ENCODE measurements around the gene DHRS3. TPM values are rescaled to one million over a fixed set of nuclear protein-coding genes. Genes with fewer than 3 reads are reported as not detected.

Gene DHRS3
- total RNA-seq, 5 donors from 2014 or later (not counting 1 experiment from before 2014, with no cell fraction given) = 56.4 to 107 (median 90.8) TPM

DNA sequence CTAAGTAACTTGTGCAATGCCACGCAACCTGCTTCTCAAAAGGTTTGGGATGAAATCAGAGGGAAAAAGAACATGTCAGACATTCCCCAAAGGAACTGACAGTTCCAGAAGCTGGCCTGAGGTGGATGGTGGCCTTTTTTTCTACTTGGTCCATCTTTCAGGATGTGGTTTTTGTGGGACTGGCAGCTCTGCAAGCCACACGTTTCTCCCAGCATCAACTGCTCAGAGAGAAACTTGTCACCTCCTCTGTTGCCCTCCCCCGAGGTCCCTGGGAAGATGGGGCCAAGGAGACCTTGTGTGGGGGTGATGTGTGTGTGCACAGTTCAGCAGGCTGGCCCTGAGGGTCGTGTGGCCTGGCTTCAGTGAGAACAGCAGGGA, 2.5 kb upstream of the DHRS3 start:
- no peaks in the 10 kb centered on the region for H3K36me3 ChIP-seq (ENCODE audit: control insufficient read depth in 2 of 2, extremely low read depth in 1 of 2, insufficient read depth in 1 of 2, low read length in 1 of 2)
- H3K9me3 ChIP-seq = no peaks in the 10 kb centered on the region
- ChIA-PET CTCF (interaction anchor here (0.5 to 8.0 kb wide), 4 partner anchors 16 to 236 kb away, joined by 3 to 47 read pairs (median 3); no protein-coding TSS in a partner anchor), POLR2A (no interaction called here)
- Mint-ChIP-seq H3K4me3 (peak overlapping the region; percentile 97 to 99 (median 98)), H3K4me1 (peaks cover 30 to 44% (median 40%) of the 10 kb centered on the region in 3 donors), H3K27me3 (peaks cover 0 to 2% of the 10 kb centered on the region in 2 donors), H3K9me3 (no peaks in the 10 kb centered on the region), H3K27ac (peak overlapping the region; percentile 72 to 76), H3K36me3 (no peaks in the 10 kb centered on the region)
- H3K27ac ChIP-seq (ENCODE audit: low read length) = no peak overlapping the region
- H3K4me1 ChIP-seq (ENCODE audit: control insufficient read depth in 1 of 2, extremely low read depth in 1 of 2, insufficient read depth in 2 of 2, low read length in 2 of 2) = peaks cover 7 to 52% of the 10 kb centered on the region in 2 experiments
- ATAC-seq (replicated peaks in 1 of 4) (no peak), DNase-seq (peak in 6 of 35 experiments; percentile 10 to 55 (median 15))
- H3K27me3 ChIP-seq (replicated peaks in 1 of 2; ENCODE audit: control insufficient read depth in 2 of 2, extremely low read depth in 1 of 2, insufficient read depth in 2 of 2, low read length in 1 of 2) = peaks cover 0 to 16% of the 10 kb centered on the region in 2 experiments
- WGBS (ENCODE audit: insufficient coverage) = no CpG with 5 or more reads among the region's 4 CpGs
- no peak overlapping the region for H3K4me3 ChIP-seq (ENCODE audit: control insufficient read depth in 1 of 2, extremely low read depth in 1 of 2, low read length in 1 of 2)

DNA sequence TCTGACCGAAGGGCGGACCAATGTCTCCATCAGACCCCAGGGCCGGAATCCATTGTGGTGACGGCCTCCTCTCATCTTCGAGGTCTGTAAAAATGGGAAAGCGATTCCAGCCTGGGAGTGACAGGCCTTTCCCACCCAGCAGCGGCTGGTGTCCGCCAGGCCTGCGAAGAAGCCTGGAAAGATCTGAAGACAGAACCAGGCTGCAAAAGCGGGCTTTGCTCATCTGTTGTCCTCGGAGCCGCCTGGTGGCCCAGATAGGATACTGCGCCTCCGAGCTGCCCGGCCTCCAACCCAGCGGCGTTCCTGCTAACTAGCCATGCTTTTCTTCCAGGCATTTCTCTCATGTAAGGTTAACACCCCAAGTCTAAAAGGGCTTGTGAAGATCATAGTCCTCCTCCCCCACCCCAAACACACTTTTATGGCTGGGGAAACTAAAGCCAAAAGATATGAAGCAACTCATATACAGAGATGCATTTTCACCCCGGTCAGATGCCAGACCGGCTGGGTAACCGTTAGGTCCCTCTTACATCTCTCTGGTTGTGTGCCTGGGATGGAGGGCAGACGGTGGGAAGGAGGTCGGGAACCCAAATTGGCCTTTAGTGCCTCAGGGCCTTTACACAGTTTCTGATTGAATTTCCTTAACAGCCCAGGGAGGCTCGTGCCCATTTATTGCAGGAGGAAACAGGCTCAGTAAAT, 1.9 kb upstream of the DHRS3 start:
- peaks cover 11 to 57% of the 10 kb centered on the region in 2 experiments for H3K4me1 ChIP-seq (ENCODE audit: control insufficient read depth in 1 of 2, extremely low read depth in 1 of 2, insufficient read depth in 2 of 2, low read length in 2 of 2)
- WGBS (ENCODE audit: insufficient coverage) = under 1% methylated on average over 14 of the region's 23 CpGs
- ATAC-seq (replicated peaks in 1 of 4) (peak; percentile 39 to 59 (median 46)), DNase-seq (peak; percentile 48 to 86 (median 70))
- POLR2A ChIA-PET = no interaction called here
- Mint-ChIP-seq H3K9me3 (no peaks in the 10 kb centered on the region), H3K27me3 (peaks cover 0 to 2% of the 10 kb centered on the region in 2 donors), H3K36me3 (no peaks in the 10 kb centered on the region), H3K27ac (peak overlapping the region; percentile 72 to 76), H3K4me3 (peak overlapping the region; percentile 97 to 99 (median 98)), H3K4me1 (peaks cover 36 to 49% (median 45%) of the 10 kb centered on the region in 3 donors)
- H3K9me3 ChIP-seq = no peaks in the 10 kb centered on the region
- H3K27ac ChIP-seq (ENCODE audit: low read length) = no peak overlapping the region
- peak overlapping the region; percentile 44 to 87 for H3K4me3 ChIP-seq (ENCODE audit: control insufficient read depth in 1 of 2, extremely low read depth in 1 of 2, low read length in 1 of 2)
- H3K27me3 ChIP-seq (replicated peaks in 1 of 2; ENCODE audit: control insufficient read depth in 2 of 2, extremely low read depth in 1 of 2, insufficient read depth in 2 of 2, low read length in 1 of 2) = peaks cover 0 to 16% of the 10 kb centered on the region in 2 experiments
- H3K36me3 ChIP-seq (ENCODE audit: control insufficient read depth in 2 of 2, extremely low read depth in 1 of 2, insufficient read depth in 1 of 2, low read length in 1 of 2) = no peaks in the 10 kb centered on the region
- CTCF ChIA-PET = interaction anchor here (0.5 to 8.0 kb wide), 5 partner anchors 15 to 305 kb away, joined by 3 to 47 read pairs (median 3); no protein-coding TSS in a partner anchor

DNA sequence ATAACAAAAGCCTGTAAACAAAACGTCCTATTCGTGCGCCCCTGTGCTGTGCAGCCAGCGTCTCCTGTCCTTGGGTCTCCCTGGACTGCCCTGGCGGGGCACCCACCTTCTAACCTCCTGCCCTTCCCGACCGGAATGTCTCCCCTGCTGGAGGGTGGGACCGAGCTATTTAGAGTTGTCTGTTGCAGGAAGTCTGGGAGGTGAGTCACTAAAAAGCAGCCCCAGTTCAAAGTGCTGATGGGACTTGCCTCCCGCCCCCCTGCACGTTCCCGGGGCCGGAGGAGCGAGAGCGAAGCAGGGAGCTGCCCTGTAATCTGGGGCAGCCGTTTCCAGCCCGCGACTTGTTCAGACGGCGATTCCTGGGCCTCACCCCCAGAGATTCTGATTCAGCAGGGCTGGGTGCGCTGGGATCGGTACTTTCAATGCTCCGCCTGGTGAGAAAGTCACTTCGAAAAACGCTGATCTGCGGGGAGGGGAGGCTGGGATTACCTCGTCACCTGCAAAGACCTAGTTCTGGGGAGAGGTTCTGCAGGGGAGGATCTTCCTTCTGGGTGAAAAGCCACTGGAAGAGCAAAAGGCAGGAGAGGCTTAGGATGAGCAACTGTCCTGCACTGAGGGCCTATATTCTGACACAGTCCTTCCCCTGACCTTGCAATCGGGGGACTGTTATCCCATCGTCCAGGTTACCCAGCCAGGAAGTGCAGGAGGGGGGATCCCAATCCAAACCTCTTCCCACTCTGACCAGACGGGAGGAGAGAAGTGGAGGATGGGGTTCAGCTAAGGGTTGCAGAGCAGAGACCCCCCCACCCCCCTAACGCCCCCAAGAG, 1.2 kb upstream of the DHRS3 start:
- H3K27me3 ChIP-seq (replicated peaks in 1 of 2; ENCODE audit: control insufficient read depth in 2 of 2, extremely low read depth in 1 of 2, insufficient read depth in 2 of 2, low read length in 1 of 2) = peaks cover 0 to 16% of the 10 kb centered on the region in 2 experiments
- Mint-ChIP-seq H3K4me3 (peak overlapping the region; percentile 97 to 99 (median 98)), H3K4me1 (peaks cover 43 to 56% (median 53%) of the 10 kb centered on the region in 3 donors), H3K36me3 (peaks cover 4% of the 10 kb centered on the region), H3K27ac (peak overlapping the region; percentile 90 to 97), H3K9me3 (no peaks in the 10 kb centered on the region), H3K27me3 (peaks cover 0 to 2% of the 10 kb centered on the region in 2 donors)
- DNase-seq (peak in 27 of 35 experiments; percentile 16 to 74 (median 38)), ATAC-seq (replicated peaks in 1 of 4) (peak; percentile 31 to 53 (median 52))
- WGBS (ENCODE audit: insufficient coverage) = under 1% methylated on average over 18 of the region's 30 CpGs
- ChIA-PET POLR2A (interaction anchor here in 1 of 2 donors (1.0 kb wide), 1 partner anchor 15 kb away, joined by 3 read pairs; no protein-coding TSS in a partner anchor), CTCF (interaction anchor here (0.7 to 8.0 kb wide), 9 partner anchors 15 to 346 kb away, joined by 3 to 47 read pairs (median 4); no protein-coding TSS in a partner anchor)
- no peaks in the 10 kb centered on the region for H3K9me3 ChIP-seq
- H3K4me3 ChIP-seq (ENCODE audit: control insufficient read depth in 1 of 2, extremely low read depth in 1 of 2, low read length in 1 of 2) = peak overlapping the region; percentile 87 to 95
- H3K4me1 ChIP-seq (ENCODE audit: control insufficient read depth in 1 of 2, extremely low read depth in 1 of 2, insufficient read depth in 2 of 2, low read length in 2 of 2) = peaks cover 14 to 62% of the 10 kb centered on the region in 2 experiments
- H3K27ac ChIP-seq (ENCODE audit: low read length) = peak overlapping the region; percentile 67
- H3K36me3 ChIP-seq (ENCODE audit: control insufficient read depth in 2 of 2, extremely low read depth in 1 of 2, insufficient read depth in 1 of 2, low read length in 1 of 2) = no peaks in the 10 kb centered on the region

DNA sequence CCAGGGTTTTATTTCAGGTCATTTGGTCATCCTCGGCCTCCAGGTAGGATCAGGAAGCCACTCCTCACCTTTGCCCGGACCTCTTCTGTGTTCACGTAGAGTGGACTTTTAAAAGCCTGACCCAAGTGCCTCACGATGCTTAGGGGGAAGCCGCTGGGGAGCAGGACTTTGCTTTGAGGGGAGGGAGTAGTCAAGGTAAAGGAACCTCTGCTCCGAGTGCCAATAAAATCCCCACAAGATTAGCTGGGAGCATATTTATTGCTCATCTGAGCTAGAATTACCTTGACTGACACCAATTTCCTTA, 603 bp upstream of the DHRS3 start:
- H3K27ac Mint-ChIP-seq = peak overlapping the region; percentile 90 to 97
- peak in 1 of 4 experiments; percentile 0 for ATAC-seq (replicated peaks in 1 of 4)
- Histone ChIP-seq H3K27ac (ENCODE audit: low read length) (peak overlapping the region; percentile 67), H3K4me1 (ENCODE audit: control insufficient read depth in 1 of 2, extremely low read depth in 1 of 2, insufficient read depth in 2 of 2, low read length in 2 of 2) (peaks cover 14 to 62% of the 10 kb centered on the region in 2 experiments), H3K4me3 (ENCODE audit: control insufficient read depth in 1 of 2, extremely low read depth in 1 of 2, low read length in 1 of 2) (peak overlapping the region; percentile 87 to 95), H3K9me3 (no peaks in the 10 kb centered on the region), H3K27me3 (replicated peaks in 1 of 2; ENCODE audit: control insufficient read depth in 2 of 2, extremely low read depth in 1 of 2, insufficient read depth in 2 of 2, low read length in 1 of 2) (peaks cover 0 to 16% of the 10 kb centered on the region in 2 experiments), H3K36me3 (ENCODE audit: control insufficient read depth in 2 of 2, extremely low read depth in 1 of 2, insufficient read depth in 1 of 2, low read length in 1 of 2) (no peaks in the 10 kb centered on the region)
- H3K36me3 Mint-ChIP-seq = peaks cover 4% of the 10 kb centered on the region
- CTCF ChIA-PET = interaction anchor here (0.7 to 8.0 kb wide), 7 partner anchors 17 to 346 kb away, joined by 3 to 47 read pairs (median 4); no protein-coding TSS in a partner anchor
- peaks cover 49 to 62% (median 59%) of the 10 kb centered on the region in 3 donors for H3K4me1 Mint-ChIP-seq
- no CpG with 5 or more reads among the region's 6 CpGs for WGBS (ENCODE audit: insufficient coverage)
- no peaks in the 10 kb centered on the region for H3K9me3 Mint-ChIP-seq
- peak overlapping the region; percentile 97 to 99 (median 98) for H3K4me3 Mint-ChIP-seq
- H3K27me3 Mint-ChIP-seq = peaks cover 0 to 2% of the 10 kb centered on the region in 2 donors
- no peak for DNase-seq
- POLR2A ChIA-PET = interaction anchor here in 1 of 2 donors (1.0 kb wide), 1 partner anchor 14 kb away, joined by 3 read pairs; no protein-coding TSS in a partner anchor

DNA sequence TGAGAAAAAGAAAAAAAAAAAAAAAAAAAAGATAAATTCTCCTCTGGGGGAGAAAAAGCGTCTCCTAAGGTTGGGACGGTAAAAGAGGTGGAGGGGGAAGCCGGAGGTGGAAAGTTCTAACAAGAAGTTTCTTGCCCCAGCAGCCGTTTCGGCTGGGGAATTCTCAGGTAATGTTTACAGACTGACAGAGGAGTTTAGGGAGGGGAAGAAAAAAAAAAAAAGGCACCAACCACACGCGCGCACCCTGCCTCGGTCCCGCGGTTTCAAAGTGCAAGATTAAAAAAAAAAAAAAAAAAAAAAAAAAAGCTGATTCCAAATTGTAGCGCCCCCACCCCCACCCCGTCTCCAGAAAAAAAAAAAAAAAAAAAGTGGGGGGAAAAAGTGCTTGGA, 504 bp downstream of the DHRS3 start:
- H3K27ac ChIP-seq (ENCODE audit: low read length) = peak overlapping the region; percentile 67
- CTCF ChIA-PET = interaction anchor here (0.6 to 8.0 kb wide), 9 partner anchors 11 to 601 kb away, joined by 3 to 47 read pairs (median 5); no protein-coding TSS in a partner anchor

More for the DNA sequence above, 504 bp downstream of the DHRS3 start:
- Mint-ChIP-seq H3K27me3 (peaks cover 0 to 2% of the 10 kb centered on the region in 2 donors), H3K9me3 (no peaks in the 10 kb centered on the region), H3K27ac (peak overlapping the region; percentile 91 to 94), H3K36me3 (peaks cover 16% of the 10 kb centered on the region), H3K4me1 (peaks cover 60 to 73% (median 70%) of the 10 kb centered on the region in 3 donors), H3K4me3 (peak overlapping the region; percentile 97 to 99 (median 98))
- WGBS (ENCODE audit: insufficient coverage) = no CpG with 5 or more reads among the region's 13 CpGs
- Histone ChIP-seq H3K4me3 (ENCODE audit: control insufficient read depth in 1 of 2, extremely low read depth in 1 of 2, low read length in 1 of 2) (peak overlapping the region; percentile 87 to 95), H3K9me3 (no peaks in the 10 kb centered on the region), H3K27me3 (replicated peaks in 1 of 2; ENCODE audit: control insufficient read depth in 2 of 2, extremely low read depth in 1 of 2, insufficient read depth in 2 of 2, low read length in 1 of 2) (peaks cover 0 to 15% of the 10 kb centered on the region in 2 experiments), H3K36me3 (ENCODE audit: control insufficient read depth in 2 of 2, extremely low read depth in 1 of 2, insufficient read depth in 1 of 2, low read length in 1 of 2) (no peaks in the 10 kb centered on the region), H3K4me1 (ENCODE audit: control insufficient read depth in 1 of 2, extremely low read depth in 1 of 2, insufficient read depth in 2 of 2, low read length in 2 of 2) (peaks cover 14 to 64% of the 10 kb centered on the region in 2 experiments)
- POLR2A ChIA-PET = interaction anchor here (0.6 to 0.7 kb wide), 9 partner anchors 12 to 1138 kb away, joined by 3 to 18 read pairs (median 6); no protein-coding TSS in a partner anchor
- ATAC-seq (replicated peaks in 1 of 4) = peak in 1 of 4 experiments; percentile 62
- DNase-seq = peak in 34 of 35 experiments; percentile 15 to 85 (median 50)

Data from T-cell (primary cell).